ENCODE results near the gene CMTM1. TPM values are rescaled to one million over a fixed set of nuclear protein-coding genes. Genes with fewer than 3 reads are reported as not detected.
"Not testable (repeated sequence)": the region's sequence is repeated elsewhere in the genome, so short reads cannot be mapped to it uniquely, and the experiment has no call there.

CMTM1 gene
- total RNA-seq, 2 experiments from 2014 or later, result 4.2 to 8.2 TPM

GRCh38 chr16:66623755-66624154, 57.5 kb downstream of the CMTM1 start:
- peaks cover 2% of the 10 kb centered on the region for H3K4me1 Mint-ChIP-seq (ENCODE audit: low read depth)
- no peaks in the 10 kb centered on the region for H3K9me3 Mint-ChIP-seq
- intact Hi-C loops (cut with micrococcal nuclease), result no loop called here
- no peak overlapping the region for H3K4me3 Mint-ChIP-seq
- no peak for DNase-seq
- CTCF ChIA-PET, result interaction anchor here (0.6 to 2.1 kb wide), 2 partner anchors 16 to 27 kb away, joined by 3 to 10 read pairs; no protein-coding TSS in a partner anchor
- no peaks in the 10 kb centered on the region for H3K27me3 Mint-ChIP-seq (ENCODE audit: low read depth)
- no peaks in the 10 kb centered on the region for H3K36me3 Mint-ChIP-seq (ENCODE audit: low read depth)
- H3K27ac Mint-ChIP-seq, result no peak overlapping the region

- H3K27ac Mint-ChIP-seq; H3K27me3 Mint-ChIP-seq (ENCODE audit: low read depth); H3K36me3 Mint-ChIP-seq (ENCODE audit: low read depth); DNase-seq; CTCF ChIA-PET; H3K9me3 Mint-ChIP-seq; intact Hi-C loops (cut with micrococcal nuclease); H3K4me1 Mint-ChIP-seq (ENCODE audit: low read depth); H3K4me3 Mint-ChIP-seq: not testable (repeated sequence)
Observed at GRCh38 chr16:66627611-66628378, 61.6 kb downstream of the CMTM1 start.

Other genes with a start within 250 kb of the CMTM1 start
- gene CDH5, start 199.7 kb upstream of the CMTM1 start, total RNA-seq, result not detected
- gene BEAN1, start 139.1 kb upstream of the CMTM1 start, total RNA-seq, result not detected
- 1 to 10 TPM; 5.7 to 5.9 TPM for gene TK2, start 16.3 kb upstream of the CMTM1 start, total RNA-seq
- 100 to 1,000 TPM; 114 to 126 TPM for gene CKLF, start 13.9 kb upstream of the CMTM1 start, total RNA-seq
- not detected for gene CMTM2, start 13.0 kb downstream of the CMTM1 start, total RNA-seq
- 10 to 100 TPM; 33.7 to 35.3 TPM for gene CMTM3, start 38.3 kb downstream of the CMTM1 start, total RNA-seq
- gene CMTM4, start 130.3 kb downstream of the CMTM1 start, total RNA-seq, result 1 to 10 TPM; 4.6 to 4.7 TPM
- 10 to 100 TPM; 30.8 to 31.0 TPM for gene DYNC1LI2, start 185.2 kb downstream of the CMTM1 start, total RNA-seq
- not detected for gene TERB1, start 235.1 kb downstream of the CMTM1 start, total RNA-seq

All from activated naive CD4-positive, alpha-beta T cell treated with anti-CD3 and anti-CD28 coated beads for 36 hours (primary cell).